Measurements from ENCODE around the gene PTPRA. TPM values are rescaled to one million over a fixed set of nuclear protein-coding genes. Genes with fewer than 3 reads are reported as not detected.

PTPRA gene
- polyA plus RNA-seq, 1 experiment: 46.2 TPM

- Histone ChIP-seq H3K36me3 (ENCODE audit: control insufficient read depth, insufficient read depth, low read length) (no peaks in the 10 kb centered on the region), H3K4me3 (ENCODE audit: low read depth, low read length) (no peak overlapping the region), H3K27me3 (ENCODE audit: control insufficient read depth, insufficient read depth, low read length) (peaks cover 33% of the 10 kb centered on the region)
- TF ChIP-seq CTCF (IDR thresholded peaks at IDR 0.05; ENCODE audit: insufficient read depth, low read depth, low read length): no peak
- DNase-seq (ENCODE audit: low read depth): no peak
- ChIA-PET POLR2A (no interaction called here), CTCF (no interaction called here)
Observed at GRCh38 chr20:3081641-3082040, 208.4 kb downstream of the PTPRA start.

GRCh38 chr20:3082306-3082951 lies 209.1 kb downstream of the PTPRA start:
- Histone ChIP-seq H3K4me3 (ENCODE audit: low read depth, low read length) (no peak overlapping the region), H3K36me3 (ENCODE audit: control insufficient read depth, insufficient read depth, low read length) (no peaks in the 10 kb centered on the region), H3K27me3 (ENCODE audit: control insufficient read depth, insufficient read depth, low read length) (peaks cover 33% of the 10 kb centered on the region)
- POLR2A ChIA-PET: no interaction called here
- no peak for DNase-seq (ENCODE audit: low read depth)
- no peak for TF ChIP-seq CTCF (IDR thresholded peaks at IDR 0.05; ENCODE audit: insufficient read depth, low read depth, low read length)
- CTCF ChIA-PET: interaction anchor here (1.2 kb wide), 1 partner anchor 15 kb away, joined by 3 read pairs; no protein-coding TSS in a partner anchor

GRCh38 chr20:3082955-3083952 lies 210.0 kb downstream of the PTPRA start:
- ChIA-PET POLR2A (no interaction called here), CTCF (interaction anchor here (1.2 kb wide), 1 partner anchor 14 kb away, joined by 3 read pairs; no protein-coding TSS in a partner anchor)
- Histone ChIP-seq H3K4me3 (ENCODE audit: low read depth, low read length) (no peak overlapping the region), H3K36me3 (ENCODE audit: control insufficient read depth, insufficient read depth, low read length) (no peaks in the 10 kb centered on the region), H3K27me3 (ENCODE audit: control insufficient read depth, insufficient read depth, low read length) (peaks cover 29% of the 10 kb centered on the region)
- no peak for DNase-seq (ENCODE audit: low read depth)
- TF ChIP-seq CTCF (IDR thresholded peaks at IDR 0.05; ENCODE audit: insufficient read depth, low read depth, low read length): no peak

GRCh38 chr20:3084283-3084985 lies 211.2 kb downstream of the PTPRA start, which contains the start of gene AVP:
TSS of gene AVP (minus strand) at chr20:3084724. CDS start at chr20:3084674, 50 bp downstream.
- no peak for DNase-seq (ENCODE audit: low read depth)
- Histone ChIP-seq H3K27me3 (ENCODE audit: control insufficient read depth, insufficient read depth, low read length) (peaks cover 26% of the 10 kb centered on the region), H3K4me3 (ENCODE audit: low read depth, low read length) (no peak within 1 kb of the TSS), H3K36me3 (ENCODE audit: control insufficient read depth, insufficient read depth, low read length) (no peaks in the 10 kb centered on the region)
- POLR2A ChIA-PET: no interaction called here
- TF ChIP-seq CTCF (IDR thresholded peaks at IDR 0.05; ENCODE audit: insufficient read depth, low read depth, low read length): no peak
- CTCF ChIA-PET: no interaction called here

- no peaks in the 10 kb centered on the region for H3K36me3 ChIP-seq (ENCODE audit: control insufficient read depth, insufficient read depth, low read length)
- POLR2A ChIA-PET: no interaction called here
- CTCF ChIA-PET: no interaction called here
- no peak overlapping the region for H3K4me3 ChIP-seq (ENCODE audit: low read depth, low read length)
- no peak for TF ChIP-seq CTCF (IDR thresholded peaks at IDR 0.05; ENCODE audit: insufficient read depth, low read depth, low read length)
- peaks cover 26% of the 10 kb centered on the region for H3K27me3 ChIP-seq (ENCODE audit: control insufficient read depth, insufficient read depth, low read length)
- no peak for DNase-seq (ENCODE audit: low read depth)
Observed at GRCh38 chr20:3084986-3085360, 211.7 kb downstream of the PTPRA start.
